ENCODE data around the gene SDF4.

The SDF4 gene

GRCh38 chr1:1183221-1183747, 48.5 kb downstream of the SDF4 start:
- Histone ChIP-seq H3K36me3 (ENCODE audit: low read depth) (no peaks in the 10 kb centered on the region), H3K27me3 (ENCODE audit: insufficient read depth, poor library complexity, severe bottlenecking) (no peaks in the 10 kb centered on the region), H3K9me3 (ENCODE audit: severe bottlenecking) (no peaks in the 10 kb centered on the region), H3K4me3 (ENCODE audit: severe bottlenecking) (no peak overlapping the region), H3K27ac (ENCODE audit: poor library complexity, severe bottlenecking) (no peak overlapping the region), H3K4me1 (ENCODE audit: insufficient read depth, poor library complexity, severe bottlenecking) (no peaks in the 10 kb centered on the region)
- DNase-seq (ENCODE audit: low spot score) = peak; percentile 67
- TF ChIP-seq, protein P1, sequence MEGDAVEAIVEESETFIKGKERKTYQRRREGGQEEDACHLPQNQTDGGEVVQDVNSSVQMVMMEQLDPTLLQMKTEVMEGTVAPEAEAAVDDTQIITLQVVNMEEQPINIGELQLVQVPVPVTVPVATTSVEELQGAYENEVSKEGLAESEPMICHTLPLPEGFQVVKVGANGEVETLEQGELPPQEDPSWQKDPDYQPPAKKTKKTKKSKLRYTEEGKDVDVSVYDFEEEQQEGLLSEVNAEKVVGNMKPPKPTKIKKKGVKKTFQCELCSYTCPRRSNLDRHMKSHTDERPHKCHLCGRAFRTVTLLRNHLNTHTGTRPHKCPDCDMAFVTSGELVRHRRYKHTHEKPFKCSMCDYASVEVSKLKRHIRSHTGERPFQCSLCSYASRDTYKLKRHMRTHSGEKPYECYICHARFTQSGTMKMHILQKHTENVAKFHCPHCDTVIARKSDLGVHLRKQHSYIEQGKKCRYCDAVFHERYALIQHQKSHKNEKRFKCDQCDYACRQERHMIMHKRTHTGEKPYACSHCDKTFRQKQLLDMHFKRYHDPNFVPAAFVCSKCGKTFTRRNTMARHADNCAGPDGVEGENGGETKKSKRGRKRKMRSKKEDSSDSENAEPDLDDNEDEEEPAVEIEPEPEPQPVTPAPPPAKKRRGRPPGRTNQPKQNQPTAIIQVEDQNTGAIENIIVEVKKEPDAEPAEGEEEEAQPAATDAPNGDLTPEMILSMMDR (IDR thresholded peaks at IDR 0.05; ENCODE audit: poor library complexity, severe bottlenecking) = no peak
- no peak for ATAC-seq (ENCODE audit: low read depth)

DNA sequence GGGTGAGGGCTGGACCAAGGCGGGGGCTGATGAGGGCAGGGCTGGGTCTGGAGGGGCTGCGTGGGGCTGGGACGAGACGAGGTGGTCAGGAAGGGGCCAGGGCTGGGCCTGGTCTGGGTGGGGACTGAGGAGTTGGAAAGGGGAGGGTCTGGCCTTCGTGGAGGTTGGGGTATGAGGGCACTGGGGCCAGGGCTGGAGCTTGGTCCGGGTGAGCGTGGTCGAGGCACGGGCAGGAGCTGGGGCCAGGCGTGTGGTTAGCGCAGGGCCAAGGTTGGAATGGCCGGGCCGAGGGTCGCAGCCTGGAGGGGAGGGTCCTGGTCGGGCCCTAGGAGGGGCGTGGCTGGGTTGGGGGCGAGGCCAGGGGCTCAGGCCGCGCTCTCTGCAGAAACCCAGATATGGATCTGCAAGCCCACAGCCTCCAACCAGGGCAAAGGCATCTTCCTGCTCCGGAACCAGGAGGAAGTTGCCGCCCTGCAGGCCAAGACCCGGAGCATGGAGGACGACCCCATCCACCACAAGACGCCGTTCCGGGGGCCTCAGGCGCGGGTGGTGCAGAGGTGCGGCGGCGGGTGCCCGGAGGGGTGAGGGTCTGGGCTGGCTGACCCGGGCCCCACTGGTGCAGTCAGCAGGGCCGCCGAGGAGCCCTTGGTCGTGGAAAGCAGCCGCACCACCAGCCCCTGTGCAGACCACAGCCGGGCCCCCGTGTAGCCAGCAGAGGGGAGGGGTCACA, 49.1 kb downstream of the SDF4 start:
- DNase-seq (ENCODE audit: low spot score) (peak; percentile 53), ATAC-seq (ENCODE audit: low read depth) (no peak)
- H3K27me3 ChIP-seq (ENCODE audit: insufficient read depth, poor library complexity, severe bottlenecking) = no peaks in the 10 kb centered on the region
- TF ChIP-seq, protein P1 (IDR thresholded peaks at IDR 0.05; ENCODE audit: poor library complexity, severe bottlenecking) = no peak
- H3K36me3 ChIP-seq (ENCODE audit: low read depth) = no peaks in the 10 kb centered on the region
- no peaks in the 10 kb centered on the region for H3K4me1 ChIP-seq (ENCODE audit: insufficient read depth, poor library complexity, severe bottlenecking)
- no peak overlapping the region for H3K4me3 ChIP-seq (ENCODE audit: severe bottlenecking)
- no peaks in the 10 kb centered on the region for H3K9me3 ChIP-seq (ENCODE audit: severe bottlenecking)
- H3K27ac ChIP-seq (ENCODE audit: poor library complexity, severe bottlenecking) = no peak overlapping the region

DNA sequence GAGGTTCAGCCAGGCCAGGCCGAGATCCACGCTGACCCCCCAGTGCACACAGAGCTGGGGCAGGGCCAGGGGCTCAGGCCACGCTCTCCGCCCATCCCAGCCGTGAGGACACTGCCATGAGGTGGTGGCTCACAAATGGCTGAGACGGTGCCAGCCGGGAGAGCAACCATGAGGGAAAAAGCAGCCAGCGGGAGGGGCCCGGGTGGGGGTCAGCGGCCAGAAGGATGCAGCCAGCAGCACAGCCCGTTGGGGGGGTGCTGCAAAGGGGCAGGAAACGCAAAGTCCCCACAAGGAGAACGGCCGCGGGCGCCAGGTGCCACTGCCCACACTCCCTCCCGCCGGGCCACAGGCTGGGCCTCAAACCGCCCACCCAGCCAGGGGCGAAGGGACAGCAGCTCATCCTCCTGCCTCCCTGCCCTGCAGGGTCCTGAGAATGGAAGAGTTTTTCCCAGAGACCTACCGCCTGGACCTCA, 49.8 kb downstream of the SDF4 start:
- TF ChIP-seq, protein P1 (IDR thresholded peaks at IDR 0.05; ENCODE audit: poor library complexity, severe bottlenecking) = no peak
- ATAC-seq (ENCODE audit: low read depth) (no peak), DNase-seq (ENCODE audit: low spot score) (peak; percentile 54)
- Histone ChIP-seq H3K9me3 (ENCODE audit: severe bottlenecking) (no peaks in the 10 kb centered on the region), H3K27me3 (ENCODE audit: insufficient read depth, poor library complexity, severe bottlenecking) (no peaks in the 10 kb centered on the region), H3K4me3 (ENCODE audit: severe bottlenecking) (no peak overlapping the region), H3K27ac (ENCODE audit: poor library complexity, severe bottlenecking) (no peak overlapping the region), H3K4me1 (ENCODE audit: insufficient read depth, poor library complexity, severe bottlenecking) (no peaks in the 10 kb centered on the region), H3K36me3 (ENCODE audit: low read depth) (no peaks in the 10 kb centered on the region)

- Histone ChIP-seq H3K9me3 (ENCODE audit: severe bottlenecking) (no peaks in the 10 kb centered on the region), H3K36me3 (ENCODE audit: low read depth) (no peaks in the 10 kb centered on the region), H3K4me3 (ENCODE audit: severe bottlenecking) (no peak overlapping the region), H3K27ac (ENCODE audit: poor library complexity, severe bottlenecking) (no peak overlapping the region), H3K27me3 (ENCODE audit: insufficient read depth, poor library complexity, severe bottlenecking) (no peaks in the 10 kb centered on the region), H3K4me1 (ENCODE audit: insufficient read depth, poor library complexity, severe bottlenecking) (no peaks in the 10 kb centered on the region)
- no peak for ATAC-seq (ENCODE audit: low read depth)
- TF ChIP-seq, protein P1 (IDR thresholded peaks at IDR 0.05; ENCODE audit: poor library complexity, severe bottlenecking) = no peak
- DNase-seq (ENCODE audit: low spot score) = peak; percentile 57
Measured at GRCh38 chr1:1181129-1181937, 50.5 kb downstream of the SDF4 start.
